Sciatic nerve (tissue), 2 donors: ENCODE results near the gene EGLN3. TPM values are rescaled to one million over a fixed set of nuclear protein-coding genes. Genes with fewer than 3 reads are reported as not detected.
"Not testable (repeated sequence)": the region's sequence is repeated elsewhere in the genome, so short reads cannot be mapped to it uniquely, and the experiment has no call there.

Source experiments
- ATAC-seq: fragments of 200-7000 bp; cut with Tn5 transposase; one replicate; pipeline ENCODE4 v1.9.1; 2020; ENCODE audit warnings: mild to moderate bottlenecking, moderate library complexity
- DNase-seq: peaks from one replicate; pipeline ENCODE4 v3.0.0-alpha.2; 2020; ENCODE audit warnings: low spot score
- intact Hi-C: fragments of 100-400 bp; cut with DNase I; formaldehyde crosslinking; loops from one replicate; pipeline ENCODE4 v1.14.2; 2022
- total RNA-seq: library from RNA; stranded (reverse); fragmentation: NEBNext Ultra II Directional; extraction: Animal tissue kit (Norgen Biotek cat#: 25700); gene quantifications from one replicate; pipeline ENCODE4 v1.2.1, GENCODE V29; 2021
- donor health status: DM: no; HTN: no; CAD: no.
- donor health status: DM: no; HTN: no; CAD: no.

The EGLN3 gene
- total RNA-seq: 10.9 TPM

GRCh38 chr14:33950320-33951182 is at the start of gene EGLN3:
EGLN3 (minus strand) TSS chr14:33951074; CDS start chr14:33950752, 322 bp downstream.
- ATAC-seq (peak; percentile 99), DNase-seq (peak; percentile 91)
- intact Hi-C loops: no loop called here

DNA sequence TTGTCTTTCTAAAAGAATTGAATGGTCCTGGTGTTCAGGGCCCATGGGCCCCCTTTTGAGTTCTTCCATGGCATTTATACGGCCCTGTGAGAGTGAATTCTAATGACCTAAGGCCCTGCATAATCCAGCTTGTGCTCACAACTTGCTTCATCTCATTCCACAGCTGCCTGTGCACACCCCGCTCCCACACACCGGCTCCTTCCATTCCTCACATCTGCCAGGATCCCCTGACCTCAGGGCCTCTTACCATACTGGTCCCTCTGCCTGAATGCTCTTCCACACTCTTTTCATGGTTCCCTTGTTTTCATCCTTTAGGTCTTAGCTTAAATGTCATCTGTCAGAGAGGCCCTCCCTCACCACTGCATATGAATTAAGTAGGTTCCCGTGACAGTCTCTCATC is 49.5 kb upstream of the EGLN3 start:
- DNase-seq (no peak), ATAC-seq (no peak)
- intact Hi-C loops: no loop called here

DNA sequence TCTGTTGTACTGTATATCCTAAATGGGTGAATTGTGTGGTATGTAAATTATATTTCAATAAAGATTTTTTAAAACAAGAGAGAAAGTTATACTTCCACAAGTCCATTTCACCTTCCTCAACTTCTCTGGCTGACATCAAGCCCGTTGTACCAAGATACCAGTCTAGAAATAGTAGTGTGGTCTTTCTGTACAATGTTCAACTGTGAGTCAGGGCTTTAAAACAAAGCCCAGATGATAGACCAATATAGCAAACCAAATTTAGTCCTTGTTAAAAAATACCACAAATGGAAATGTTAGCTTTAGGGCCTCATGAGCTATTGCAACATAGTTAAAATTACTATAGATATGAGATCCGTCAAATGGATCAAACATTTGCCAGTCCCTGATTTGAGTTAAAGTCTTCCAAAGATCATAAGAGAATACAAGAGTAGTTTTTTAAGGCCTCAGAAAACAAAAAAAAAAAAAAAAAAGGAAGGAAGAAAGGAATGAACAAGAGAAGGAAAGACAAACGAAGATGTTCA is 49.0 kb upstream of the EGLN3 start:
- DNase-seq (no peak), ATAC-seq (no peak)
- intact Hi-C loops: no loop called here

- ATAC-seq: no peak
- DNase-seq: no peak
- intact Hi-C loops: no loop called here
These were observed 46.7 kb upstream of the EGLN3 start for GRCh38 chr14:33997611-33998010.

DNA sequence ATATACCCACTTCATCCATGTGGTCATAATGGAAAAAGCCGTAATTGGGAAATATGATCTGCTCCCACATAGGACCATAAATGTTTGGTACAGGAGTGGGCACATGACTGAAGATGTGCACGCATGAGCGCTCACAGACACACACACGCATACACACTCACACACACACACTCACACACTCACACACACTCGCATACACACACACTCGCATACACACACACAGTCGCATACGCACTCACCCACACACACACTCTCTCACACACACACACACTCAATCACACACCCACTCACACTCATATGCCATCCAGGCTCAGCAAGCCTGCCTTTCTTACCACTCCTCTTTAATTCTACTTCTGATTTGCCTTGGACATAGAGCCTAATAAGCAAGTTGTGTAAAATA is 45.6 kb upstream of the EGLN3 start:
- intact Hi-C loops: no loop called here
- no peak for DNase-seq
- no peak for ATAC-seq

GRCh38 chr14:33993246-33993645 is 42.4 kb upstream of the EGLN3 start:
- intact Hi-C loops: no loop called here
- no peak for DNase-seq
- ATAC-seq: no peak

DNA sequence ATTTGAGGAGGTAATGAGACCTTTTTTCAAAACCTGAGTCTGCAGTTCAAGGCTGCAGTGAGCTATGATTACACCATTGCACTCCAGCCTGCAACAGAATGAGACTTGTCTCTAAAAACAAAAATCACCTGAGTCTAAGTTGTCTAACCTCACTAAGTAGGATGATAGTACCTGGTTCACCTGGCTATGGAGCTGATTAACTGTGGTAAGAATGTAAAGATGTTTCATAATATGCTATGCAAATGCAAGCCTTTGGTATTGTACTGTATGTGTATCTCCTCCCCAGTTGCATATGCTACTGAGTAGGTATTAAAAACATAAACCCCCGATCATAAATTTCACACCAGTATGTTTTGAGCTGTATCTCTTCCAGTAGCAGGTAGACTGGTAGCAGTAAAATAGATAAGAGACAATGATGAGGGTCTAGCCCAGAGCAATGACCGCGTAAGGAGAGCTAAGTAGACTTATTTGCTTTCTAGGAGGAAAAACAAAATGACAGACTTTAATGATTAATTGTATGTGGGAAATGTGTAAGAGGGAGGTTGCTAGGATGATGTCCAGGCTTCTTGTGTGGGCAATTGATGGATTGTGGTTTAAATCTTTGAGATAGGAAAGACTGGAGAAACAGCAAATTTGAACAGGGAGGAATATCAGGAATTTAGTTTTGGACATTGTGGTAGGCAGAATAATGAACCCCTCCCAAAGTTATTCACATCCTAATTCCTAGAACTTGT is 41.6 kb upstream of the EGLN3 start:
- intact Hi-C loops: no loop called here
- ATAC-seq: no peak
- DNase-seq: no peak

DNA sequence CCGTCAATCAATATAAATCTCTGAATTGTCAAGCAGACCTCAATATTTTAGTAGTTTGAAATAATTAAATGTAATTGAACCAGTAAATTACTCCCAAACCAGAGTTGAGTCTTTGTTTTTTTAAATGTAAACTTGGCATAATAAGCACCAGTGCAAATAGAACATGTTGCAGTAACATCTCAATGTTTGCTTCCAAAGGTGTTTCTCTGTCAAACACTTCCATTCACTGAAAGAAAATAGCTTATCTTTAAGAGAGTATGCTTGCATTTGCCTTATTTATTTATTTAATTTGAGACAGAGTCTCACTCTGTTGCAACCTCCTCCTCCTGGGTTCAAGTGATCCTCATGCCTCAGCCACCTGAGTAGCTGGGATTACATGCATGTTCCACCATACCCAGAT is 39.9 kb upstream of the EGLN3 start:
- no peak for DNase-seq
- ATAC-seq: no peak
- intact Hi-C loops: no loop called here

DNA sequence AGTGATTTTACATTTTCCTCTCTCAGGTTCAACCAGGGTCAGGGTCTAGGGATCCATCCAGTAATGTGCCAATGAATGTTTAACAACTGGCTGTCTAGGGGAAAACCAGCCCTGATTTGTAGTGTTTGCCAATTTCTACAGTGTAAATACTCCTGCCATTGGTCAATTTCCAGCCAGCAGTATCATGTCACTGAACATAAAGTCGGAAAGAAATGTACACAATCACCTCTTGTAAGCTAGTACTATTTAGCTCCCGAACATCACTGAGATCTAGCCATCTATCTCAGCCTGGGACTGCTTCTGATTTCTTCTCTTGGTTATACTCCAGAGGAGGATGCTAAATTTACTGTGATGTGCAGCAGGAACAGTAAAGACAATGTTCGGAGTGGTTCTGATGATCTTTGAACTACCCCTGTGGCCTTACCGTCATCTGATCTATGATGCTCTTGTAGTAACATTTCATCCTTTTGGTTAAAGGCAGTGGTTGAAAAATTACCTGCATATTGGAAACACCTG is 36.7 kb upstream of the EGLN3 start:
- intact Hi-C loops: no loop called here
- DNase-seq (no peak), ATAC-seq (no peak)

- intact Hi-C loops: no loop called here
- no peak for DNase-seq
- no peak for ATAC-seq
These were observed 35.9 kb upstream of the EGLN3 start for GRCh38 chr14:33986804-33987203.

DNA sequence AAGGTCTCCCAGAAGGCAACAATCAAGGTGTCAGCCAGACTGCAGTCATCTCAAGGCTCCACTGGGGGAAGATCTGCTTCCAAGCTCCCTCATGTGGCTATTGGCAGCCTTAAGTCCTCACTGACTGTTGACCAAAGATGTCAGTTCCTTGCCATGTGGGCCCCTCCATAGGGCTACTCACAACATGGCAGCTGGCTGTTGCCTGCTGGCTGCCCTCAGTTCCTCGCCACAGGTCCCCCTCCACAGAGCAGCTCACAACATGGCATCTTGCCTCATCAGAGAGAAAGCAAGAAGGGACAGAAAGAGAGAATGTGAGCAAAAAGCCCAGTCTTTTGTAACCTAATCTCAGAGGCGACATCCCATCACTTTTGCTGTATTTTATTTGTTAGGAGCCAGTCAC is 34.4 kb upstream of the EGLN3 start:
- DNase-seq (no peak), ATAC-seq (no peak)
- intact Hi-C loops: no loop called here

DNA sequence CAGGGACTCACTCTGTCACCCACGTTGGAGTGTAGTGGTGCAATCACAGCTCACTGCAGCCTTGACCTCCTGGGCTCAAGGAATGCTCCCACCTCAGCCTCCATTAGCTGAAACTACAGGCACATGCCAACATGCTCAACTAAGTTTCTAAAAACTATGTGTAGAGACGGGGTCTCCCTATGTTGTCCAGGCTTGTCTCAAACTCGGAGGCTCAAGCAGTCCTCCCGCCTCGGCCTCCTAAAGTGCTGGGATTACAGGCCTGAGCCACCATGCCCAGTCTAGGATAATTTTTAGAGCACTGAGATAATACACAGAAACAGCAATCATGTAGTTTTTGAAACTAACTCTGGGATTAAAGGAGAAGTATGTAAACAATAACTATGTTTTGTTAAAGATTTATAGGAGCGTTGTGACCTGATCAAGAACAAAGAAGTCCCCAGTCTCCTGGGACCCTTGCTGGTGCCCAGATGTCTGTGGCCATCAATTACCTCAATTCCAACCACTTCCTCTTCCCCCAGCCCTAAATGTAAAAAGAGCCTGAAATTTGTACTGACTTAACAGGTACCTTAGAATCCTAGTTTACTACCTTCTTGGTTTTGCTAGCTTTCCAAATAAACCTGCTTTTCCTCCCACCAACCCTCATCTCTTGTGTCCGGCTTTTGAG is 28.9 kb upstream of the EGLN3 start:
- intact Hi-C loops: no loop called here

DNA sequence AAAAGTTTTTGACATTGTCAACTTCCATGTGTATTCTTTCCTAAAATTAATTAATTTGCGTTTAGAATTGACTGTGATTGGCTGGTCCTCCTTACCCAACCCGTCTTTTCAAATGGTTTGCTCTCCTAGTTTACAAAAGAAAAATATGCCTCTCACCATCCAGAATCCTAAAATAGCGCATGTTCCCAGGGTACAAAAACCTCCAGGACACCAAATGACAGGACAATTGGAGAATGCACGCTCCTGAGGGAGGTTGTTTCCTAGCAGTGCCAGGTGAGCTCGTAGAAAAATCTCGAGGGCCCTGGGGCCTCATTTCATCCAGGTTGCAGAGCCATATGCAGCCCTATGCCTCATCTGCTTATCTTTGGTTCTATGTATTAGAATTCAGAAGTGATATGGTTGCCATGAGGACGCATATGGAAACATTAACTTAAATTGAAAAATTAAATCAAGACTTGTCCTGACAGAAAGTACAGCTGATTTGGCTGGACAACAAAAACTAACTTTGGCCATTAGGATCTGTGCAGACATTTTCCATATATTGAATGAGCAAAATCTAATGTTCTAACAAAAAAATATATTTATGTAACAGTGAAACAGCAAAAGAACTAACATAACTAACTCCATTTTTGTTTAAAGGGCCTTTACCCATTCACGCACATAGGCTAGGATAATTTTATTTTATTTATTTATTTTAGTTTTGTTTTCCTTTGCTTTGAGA is 28.2 kb upstream of the EGLN3 start:
- ATAC-seq (no peak), DNase-seq (no peak)
- intact Hi-C loops: no loop called here

More for the DNA sequence above, 28.9 kb upstream of the EGLN3 start:
- ATAC-seq (no peak), DNase-seq (no peak)

DNA sequence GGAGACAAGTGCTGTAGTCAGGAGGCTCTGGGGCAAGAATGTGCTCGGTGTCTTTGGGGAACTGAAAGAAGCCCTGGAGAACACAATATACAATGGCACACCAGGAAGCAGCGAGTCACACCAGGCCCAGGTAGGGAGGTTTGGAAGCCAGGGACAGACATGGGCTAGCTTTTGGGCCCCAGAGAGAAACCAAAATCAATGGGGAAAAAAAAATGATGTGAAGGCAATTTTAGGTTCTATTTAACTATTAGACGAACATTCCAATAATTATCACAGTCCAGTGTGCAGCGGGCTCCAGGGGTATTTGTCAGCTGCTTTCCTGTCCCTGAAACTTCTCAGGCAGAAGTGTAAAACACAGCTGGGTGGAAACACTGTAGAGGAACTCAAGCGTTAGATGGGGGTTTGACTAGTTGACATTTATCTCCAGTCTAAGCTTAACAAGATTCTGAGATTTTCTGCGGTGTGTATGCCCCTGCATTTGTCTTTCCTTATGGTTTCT is 21.8 kb upstream of the EGLN3 start:
- intact Hi-C loops: no loop called here
- no peak for ATAC-seq
- no peak for DNase-seq

GRCh38 chr14:33969846-33970245 is 19.0 kb upstream of the EGLN3 start:
- DNase-seq, ATAC-seq, intact Hi-C loops: not testable (repeated sequence)

DNA sequence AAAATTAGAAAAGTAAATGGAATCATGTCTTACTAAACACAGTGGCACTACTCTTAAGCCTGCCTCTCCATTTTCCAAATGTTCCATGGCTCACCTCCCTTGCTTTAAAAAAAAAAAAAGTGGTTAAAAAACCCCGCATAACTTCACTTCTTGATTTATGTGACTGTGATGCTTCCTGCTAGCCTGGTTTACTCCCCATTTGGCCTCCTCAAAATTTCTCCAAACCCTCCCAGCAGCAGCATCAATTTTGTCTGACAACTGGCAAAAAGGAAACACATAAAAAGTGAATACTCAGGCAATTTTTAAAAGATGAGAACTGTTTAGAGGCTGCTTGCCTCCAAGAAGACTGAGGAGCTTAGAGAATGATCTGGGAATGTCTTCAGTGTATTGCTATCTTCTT is 17.8 kb upstream of the EGLN3 start:
- intact Hi-C loops: no loop called here
- ATAC-seq (no peak), DNase-seq (no peak)

- intact Hi-C loops: no loop called here
- ATAC-seq: no peak
These were observed 16.3 kb upstream of the EGLN3 start for GRCh38 chr14:33967138-33967537.

DNA sequence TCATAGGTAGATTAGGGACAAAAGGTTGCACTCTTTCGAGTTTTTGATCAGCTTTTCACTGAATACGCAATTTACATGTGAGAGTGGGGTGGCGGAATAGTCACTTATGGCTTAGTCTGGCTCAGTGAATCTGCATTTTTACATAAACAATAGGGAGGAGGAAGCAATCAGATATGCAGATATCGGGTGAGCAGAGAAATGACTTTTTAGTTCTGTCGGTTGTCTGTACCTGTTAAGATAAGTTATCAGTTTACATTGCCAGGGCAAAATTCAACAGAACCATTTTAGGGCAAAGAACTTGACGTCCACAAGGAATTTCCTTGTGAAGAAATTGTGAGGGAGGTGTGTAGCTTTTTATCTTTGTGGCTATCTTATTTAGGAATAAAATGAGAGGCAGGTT is 15.4 kb upstream of the EGLN3 start:
- intact Hi-C loops: no loop called here
- ATAC-seq: no peak
- no peak for DNase-seq

More at GRCh38 chr14:33967138-33967537, 16.3 kb upstream of the EGLN3 start:
- DNase-seq: no peak
